ENCODE data around the gene FAM221A.

Gene FAM221A

GRCh38 chr7:23679898-23680413 is at the start of gene FAM221A:
FAM221A (plus strand) TSS chr7:23680199; CDS start chr7:23680219, 20 bp downstream.
- Histone ChIP-seq H3K4me3 (ENCODE audit: low read depth, low read length) (peak within 1 kb of the TSS; percentile 66), H3K36me3 (replicated peaks) (no peaks in the 10 kb centered on the region), H3K27me3 (replicated peaks) (no peaks in the 10 kb centered on the region), H3K27ac (no peak within 1 kb of the TSS)
- in situ Hi-C loops (cut with HindIII; ENCODE audit: low pct_ligation_motif_present, low sequenced_read_pairs) = no loop called here
- TF ChIP-seq CTCF (IDR thresholded peaks at IDR 0.05; ENCODE audit: low read depth, low read length, missing control alignments) = peak; percentile 69
- peak; percentile 60 for DNase-seq

GRCh38 chr7:23633417-23633816 is 46.6 kb upstream of the FAM221A start:
- no peaks in the 10 kb centered on the region for H3K36me3 ChIP-seq (replicated peaks)
- in situ Hi-C loops (cut with HindIII; ENCODE audit: low pct_ligation_motif_present, low sequenced_read_pairs) = no loop called here
- no peak overlapping the region for H3K4me3 ChIP-seq (ENCODE audit: low read depth, low read length)
- TF ChIP-seq CTCF (IDR thresholded peaks at IDR 0.05; ENCODE audit: low read depth, low read length, missing control alignments) = no peak
- H3K27ac ChIP-seq = no peak overlapping the region
- no peaks in the 10 kb centered on the region for H3K27me3 ChIP-seq (replicated peaks)
- no peak for DNase-seq

GRCh38 chr7:23645822-23646221 is 34.2 kb upstream of the FAM221A start:
- in situ Hi-C loops (cut with HindIII; ENCODE audit: low pct_ligation_motif_present, low sequenced_read_pairs) = no loop called here
- Histone ChIP-seq H3K4me3 (ENCODE audit: low read depth, low read length) (no peak overlapping the region), H3K27ac (no peak overlapping the region), H3K27me3 (replicated peaks) (no peaks in the 10 kb centered on the region), H3K36me3 (replicated peaks) (no peaks in the 10 kb centered on the region)
- no peak for TF ChIP-seq CTCF (IDR thresholded peaks at IDR 0.05; ENCODE audit: low read depth, low read length, missing control alignments)
- no peak for DNase-seq

GRCh38 chr7:23653942-23654341 is 26.1 kb upstream of the FAM221A start:
- Histone ChIP-seq H3K36me3 (replicated peaks) (no peaks in the 10 kb centered on the region), H3K4me3 (ENCODE audit: low read depth, low read length) (no peak overlapping the region), H3K27ac (no peak overlapping the region), H3K27me3 (replicated peaks) (no peaks in the 10 kb centered on the region)
- no peak for TF ChIP-seq CTCF (IDR thresholded peaks at IDR 0.05; ENCODE audit: low read depth, low read length, missing control alignments)
- no peak for DNase-seq
- in situ Hi-C loops (cut with HindIII; ENCODE audit: low pct_ligation_motif_present, low sequenced_read_pairs) = no loop called here

- peak; percentile 51 for TF ChIP-seq CTCF (IDR thresholded peaks at IDR 0.05; ENCODE audit: low read depth, low read length, missing control alignments)
- Histone ChIP-seq H3K4me3 (ENCODE audit: low read depth, low read length) (no peak overlapping the region), H3K27me3 (replicated peaks) (no peaks in the 10 kb centered on the region), H3K27ac (no peak overlapping the region), H3K36me3 (replicated peaks) (no peaks in the 10 kb centered on the region)
- in situ Hi-C loops (cut with HindIII; ENCODE audit: low pct_ligation_motif_present, low sequenced_read_pairs) = no loop called here
- peak; percentile 16 for DNase-seq
Observed at GRCh38 chr7:23654508-23654907, 25.5 kb upstream of the FAM221A start.

GRCh38 chr7:23655433-23655832 is 24.6 kb upstream of the FAM221A start:
- H3K27ac ChIP-seq = no peak overlapping the region
- in situ Hi-C loops (cut with HindIII; ENCODE audit: low pct_ligation_motif_present, low sequenced_read_pairs) = no loop called here
- no peak for DNase-seq
- H3K4me3 ChIP-seq (ENCODE audit: low read depth, low read length) = no peak overlapping the region
- H3K36me3 ChIP-seq (replicated peaks) = no peaks in the 10 kb centered on the region
- H3K27me3 ChIP-seq (replicated peaks) = no peaks in the 10 kb centered on the region
- no peak for TF ChIP-seq CTCF (IDR thresholded peaks at IDR 0.05; ENCODE audit: low read depth, low read length, missing control alignments)

Data from brain microvascular endothelial cell (primary cell).